ENCODE measurements around the gene PKP2.
"Not testable (repeated sequence)": the region's sequence is repeated elsewhere in the genome, so short reads cannot be mapped to it uniquely, and the experiment has no call there.

Gene PKP2

GRCh38 chr12:32881702-32882101 lies 14.9 kb downstream of the PKP2 start:
- Histone ChIP-seq H3K4me3 (replicated peaks; ENCODE audit: insufficient read depth, low read length) (no peak overlapping the region), H3K27me3 (ENCODE audit: insufficient read depth, poor library complexity, severe bottlenecking) (peaks cover 8% of the 10 kb centered on the region), H3K27ac (replicated peaks) (no peak overlapping the region)
- no peak for DNase-seq (ENCODE audit: low read depth in 1 of 2, low spot score in 1 of 2)
- TF ChIP-seq CTCF (IDR thresholded peaks at IDR 0.05; ENCODE audit: insufficient read depth, low read length): no peak
- no peak for TF ChIP-seq POLR2AphosphoS5 (IDR thresholded peaks at IDR 0.05; ENCODE audit: low read depth)
- no peak for TF ChIP-seq SPI1 (IDR thresholded peaks at IDR 0.05; ENCODE audit: borderline replicate concordance, low read depth)
- TF ChIP-seq REST (IDR thresholded peaks at IDR 0.05; ENCODE audit: insufficient replicate concordance, low read depth): no peak
- TF ChIP-seq GABPA (IDR thresholded peaks at IDR 0.05; ENCODE audit: low read depth): no peak

GRCh38 chr12:32881107-32881506 lies 15.5 kb downstream of the PKP2 start:
- H3K27ac ChIP-seq (replicated peaks): no peak overlapping the region
- no peak for TF ChIP-seq SPI1 (IDR thresholded peaks at IDR 0.05; ENCODE audit: borderline replicate concordance, low read depth)
- H3K27me3 ChIP-seq (ENCODE audit: insufficient read depth, poor library complexity, severe bottlenecking): peaks cover 8% of the 10 kb centered on the region
- H3K4me3 ChIP-seq (replicated peaks; ENCODE audit: insufficient read depth, low read length): no peak overlapping the region
- DNase-seq (ENCODE audit: low read depth in 1 of 2, low spot score in 1 of 2): no peak

- H3K27ac ChIP-seq (replicated peaks); H3K4me3 ChIP-seq (replicated peaks; ENCODE audit: insufficient read depth, low read length); DNase-seq (ENCODE audit: low read depth in 1 of 2, low spot score in 1 of 2); H3K27me3 ChIP-seq (ENCODE audit: insufficient read depth, poor library complexity, severe bottlenecking): not testable (repeated sequence)
Observed at GRCh38 chr12:32879066-32879465, 17.5 kb downstream of the PKP2 start.

GRCh38 chr12:32877601-32878459 lies 18.7 kb downstream of the PKP2 start:
- no peak overlapping the region for H3K27ac ChIP-seq (replicated peaks)
- H3K4me3 ChIP-seq (replicated peaks; ENCODE audit: insufficient read depth, low read length): no peak overlapping the region
- peaks cover 7% of the 10 kb centered on the region for H3K27me3 ChIP-seq (ENCODE audit: insufficient read depth, poor library complexity, severe bottlenecking)
- no peak for DNase-seq (ENCODE audit: low read depth in 1 of 2, low spot score in 1 of 2)
- TF ChIP-seq GABPA (IDR thresholded peaks at IDR 0.05; ENCODE audit: low read depth) (no peak), SPI1 (IDR thresholded peaks at IDR 0.05; ENCODE audit: borderline replicate concordance, low read depth) (no peak), POLR2AphosphoS5 (IDR thresholded peaks at IDR 0.05; ENCODE audit: low read depth) (no peak), REST (IDR thresholded peaks at IDR 0.05; ENCODE audit: insufficient replicate concordance, low read depth) (no peak), CTCF (IDR thresholded peaks at IDR 0.05; ENCODE audit: insufficient read depth, low read length) (no peak)

- no peak for TF ChIP-seq CTCF (IDR thresholded peaks at IDR 0.05; ENCODE audit: insufficient read depth, low read length)
- TF ChIP-seq GABPA (IDR thresholded peaks at IDR 0.05; ENCODE audit: low read depth): no peak
- TF ChIP-seq POLR2AphosphoS5 (IDR thresholded peaks at IDR 0.05; ENCODE audit: low read depth): no peak
- TF ChIP-seq REST (IDR thresholded peaks at IDR 0.05; ENCODE audit: insufficient replicate concordance, low read depth): no peak
- TF ChIP-seq SPI1 (IDR thresholded peaks at IDR 0.05; ENCODE audit: borderline replicate concordance, low read depth): no peak
- no peak for DNase-seq (ENCODE audit: low read depth in 1 of 2, low spot score in 1 of 2)
- H3K27me3 ChIP-seq (ENCODE audit: insufficient read depth, poor library complexity, severe bottlenecking): peaks cover 7% of the 10 kb centered on the region
- no peak overlapping the region for H3K27ac ChIP-seq (replicated peaks)
- H3K4me3 ChIP-seq (replicated peaks; ENCODE audit: insufficient read depth, low read length): no peak overlapping the region
Observed at GRCh38 chr12:32876004-32876403, 20.6 kb downstream of the PKP2 start.
